Endothelial cell (in vitro differentiated cells): ENCODE data around the gene ADRA2B. TPM values are rescaled to one million over a fixed set of nuclear protein-coding genes. Genes with fewer than 3 reads are reported as not detected.
"Not testable (repeated sequence)": the region's sequence is repeated elsewhere in the genome, so short reads cannot be mapped to it uniquely, and the experiment has no call there.

Source experiments
- DNase-seq: peaks from one replicate; pipeline ENCODE4 v3.0.0; 2021; ENCODE audit warnings: low spot score
- H3K27ac Mint-ChIP-seq: one replicate; pipeline ENCODE4 v1.8.0; 2021; ENCODE audit warnings: mixed read lengths, inconsistent platforms; ENCODE audit not compliant: unreplicated experiment
- H3K27me3 Mint-ChIP-seq: one replicate; pipeline ENCODE4 v1.8.0; 2021; ENCODE audit warnings: mild to moderate bottlenecking, moderate library complexity, mixed read lengths, inconsistent platforms; ENCODE audit not compliant: unreplicated experiment
- H3K36me3 Mint-ChIP-seq: one replicate; pipeline ENCODE4 v1.8.0; 2021; ENCODE audit warnings: mild to moderate bottlenecking, low read depth, mixed read lengths, inconsistent platforms; ENCODE audit not compliant: unreplicated experiment
- H3K4me1 Mint-ChIP-seq: one replicate; pipeline ENCODE4 v1.8.0; 2021; ENCODE audit warnings: mild to moderate bottlenecking, mixed read lengths, inconsistent platforms; ENCODE audit not compliant: unreplicated experiment
- H3K4me3 Mint-ChIP-seq: one replicate; pipeline ENCODE4 v1.8.0; 2021; ENCODE audit warnings: mild to moderate bottlenecking, mixed read lengths, inconsistent platforms; ENCODE audit not compliant: unreplicated experiment
- H3K9me3 Mint-ChIP-seq: one replicate; pipeline ENCODE4 v1.8.0; 2021; ENCODE audit warnings: mixed read lengths, inconsistent platforms; ENCODE audit not compliant: unreplicated experiment
- total RNA-seq: library from RNA; stranded (reverse); fragmentation: NEBNext Ultra II Directional; extraction: Animal tissue kit (Norgen Biotek cat#: 25700); gene quantifications from one replicate; pipeline ENCODE4 v1.2.1, GENCODE V29; 2021; ENCODE audit not compliant: unreplicated experiment
- TF ChIP-seq, protein P1 (sequence below): fragments of 200-600 bp; sonication (generic); IDR thresholded peaks from one replicate; pipeline ENCODE4 v1.5.0; 2021; ENCODE audit warnings: antibody characterized with exemption; ENCODE audit not compliant: unreplicated experiment

ADRA2B gene
- total RNA-seq, 1 donor from 2014 or later, result 0.46 TPM

DNA sequence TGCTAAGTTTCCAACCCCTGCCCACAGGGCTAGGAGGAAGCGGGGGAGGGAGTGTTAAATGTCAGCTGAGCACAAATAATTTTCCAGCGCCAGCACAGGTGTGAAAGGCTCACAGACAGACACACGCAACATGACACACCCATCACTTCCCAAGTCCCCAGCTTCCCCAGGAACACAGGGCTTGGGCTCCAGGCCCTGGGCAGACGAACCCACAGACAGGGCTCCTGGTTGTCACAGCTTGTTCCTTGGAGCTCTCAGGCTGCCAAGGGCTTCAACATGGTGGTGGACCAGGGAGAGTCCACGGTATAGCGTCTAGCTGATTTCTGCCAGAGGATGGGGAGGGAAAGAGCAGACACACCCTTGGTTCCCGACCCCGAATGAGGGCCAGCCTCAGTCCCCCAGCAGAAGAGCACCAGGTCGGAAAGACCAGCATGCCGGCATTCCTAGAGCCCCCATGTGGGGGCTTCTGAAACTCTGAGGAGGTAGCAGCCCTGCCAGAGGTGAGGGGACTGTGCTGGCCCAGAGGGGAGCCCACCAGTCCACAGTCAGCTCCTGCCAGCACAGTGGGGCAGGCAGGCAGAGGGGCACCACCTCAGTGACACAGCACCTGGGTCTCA, 27.0 kb upstream of the ADRA2B start:
- TF ChIP-seq, protein P1, sequence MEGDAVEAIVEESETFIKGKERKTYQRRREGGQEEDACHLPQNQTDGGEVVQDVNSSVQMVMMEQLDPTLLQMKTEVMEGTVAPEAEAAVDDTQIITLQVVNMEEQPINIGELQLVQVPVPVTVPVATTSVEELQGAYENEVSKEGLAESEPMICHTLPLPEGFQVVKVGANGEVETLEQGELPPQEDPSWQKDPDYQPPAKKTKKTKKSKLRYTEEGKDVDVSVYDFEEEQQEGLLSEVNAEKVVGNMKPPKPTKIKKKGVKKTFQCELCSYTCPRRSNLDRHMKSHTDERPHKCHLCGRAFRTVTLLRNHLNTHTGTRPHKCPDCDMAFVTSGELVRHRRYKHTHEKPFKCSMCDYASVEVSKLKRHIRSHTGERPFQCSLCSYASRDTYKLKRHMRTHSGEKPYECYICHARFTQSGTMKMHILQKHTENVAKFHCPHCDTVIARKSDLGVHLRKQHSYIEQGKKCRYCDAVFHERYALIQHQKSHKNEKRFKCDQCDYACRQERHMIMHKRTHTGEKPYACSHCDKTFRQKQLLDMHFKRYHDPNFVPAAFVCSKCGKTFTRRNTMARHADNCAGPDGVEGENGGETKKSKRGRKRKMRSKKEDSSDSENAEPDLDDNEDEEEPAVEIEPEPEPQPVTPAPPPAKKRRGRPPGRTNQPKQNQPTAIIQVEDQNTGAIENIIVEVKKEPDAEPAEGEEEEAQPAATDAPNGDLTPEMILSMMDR, result no peak
- Mint-ChIP-seq H3K36me3 (no peaks in the 10 kb centered on the region), H3K4me1 (peaks cover 8% of the 10 kb centered on the region), H3K4me3 (no peak overlapping the region), H3K27ac (no peak overlapping the region), H3K27me3 (peaks cover 18% of the 10 kb centered on the region), H3K9me3 (no peaks in the 10 kb centered on the region)
- DNase-seq, result no peak

DNA sequence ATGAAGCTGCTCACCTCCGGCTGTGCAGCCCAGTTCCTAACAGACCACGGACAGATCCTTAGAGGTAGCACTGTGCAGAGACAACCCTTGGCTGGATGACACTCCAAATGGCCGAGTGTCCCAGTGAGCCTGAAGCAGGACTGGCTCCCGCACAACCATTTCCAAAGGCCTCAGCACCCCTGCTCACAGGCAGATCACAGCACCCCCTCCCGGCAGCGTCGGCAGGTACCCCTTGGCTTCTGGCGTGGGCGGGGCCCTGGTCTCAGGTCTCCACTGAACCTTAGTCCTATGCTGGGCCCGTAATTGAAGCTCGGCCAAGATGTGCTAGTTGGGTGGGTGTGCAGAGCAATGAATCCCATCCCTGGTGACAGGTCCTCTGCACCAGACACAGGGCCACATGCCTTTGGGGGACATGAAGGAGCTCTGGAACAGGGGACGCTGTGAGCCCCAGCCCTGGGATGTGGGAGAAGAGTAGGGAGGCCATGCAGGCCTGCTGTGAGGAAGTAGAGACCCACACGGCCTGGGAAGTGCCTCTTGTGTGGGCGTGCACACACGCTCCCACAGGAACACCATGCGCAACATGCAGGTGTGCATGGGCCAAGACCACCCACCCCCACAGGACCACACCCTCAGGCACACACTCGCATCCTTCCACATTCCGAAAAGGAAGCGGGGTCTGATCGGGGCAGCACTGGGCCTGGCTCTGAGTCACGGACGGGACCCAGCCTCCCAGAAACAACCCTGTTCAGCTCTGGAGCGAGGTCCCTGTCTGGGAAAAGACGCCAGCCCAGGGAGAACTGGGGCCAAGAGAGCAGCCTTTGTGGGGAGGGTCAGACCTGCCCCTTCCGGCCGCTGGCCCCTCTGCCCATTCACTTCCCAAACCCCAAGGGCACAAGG, 26.1 kb upstream of the ADRA2B start:
- H3K4me3 Mint-ChIP-seq, result no peak overlapping the region
- H3K36me3 Mint-ChIP-seq, result no peaks in the 10 kb centered on the region
- TF ChIP-seq, protein P1, result no peak
- no peaks in the 10 kb centered on the region for H3K9me3 Mint-ChIP-seq
- no peak overlapping the region for H3K27ac Mint-ChIP-seq
- peaks cover 18% of the 10 kb centered on the region for H3K27me3 Mint-ChIP-seq
- H3K4me1 Mint-ChIP-seq, result peaks cover 8% of the 10 kb centered on the region
- DNase-seq, result no peak

DNA sequence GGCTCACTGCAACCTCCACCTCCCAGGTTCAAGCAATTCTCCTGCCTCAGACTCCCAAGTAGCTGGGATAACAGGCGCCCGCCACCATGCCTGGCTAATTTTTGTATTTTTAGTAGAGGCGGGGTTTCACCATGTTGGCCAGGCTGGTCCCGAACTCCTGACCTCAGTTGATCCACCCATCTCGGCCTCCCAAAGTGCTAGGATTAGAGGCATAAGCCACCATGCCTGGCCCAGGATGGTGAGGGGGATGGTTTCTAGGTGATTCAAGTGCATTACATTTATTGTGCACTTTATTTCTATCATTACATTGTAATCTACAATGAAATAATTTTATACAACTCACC, 25.2 kb upstream of the ADRA2B start:
- not testable (repeated sequence) for H3K36me3 Mint-ChIP-seq, H3K9me3 Mint-ChIP-seq, DNase-seq, H3K4me1 Mint-ChIP-seq, H3K27ac Mint-ChIP-seq, H3K4me3 Mint-ChIP-seq
- H3K27me3 Mint-ChIP-seq, result peaks cover 14% of the 10 kb centered on the region

DNA sequence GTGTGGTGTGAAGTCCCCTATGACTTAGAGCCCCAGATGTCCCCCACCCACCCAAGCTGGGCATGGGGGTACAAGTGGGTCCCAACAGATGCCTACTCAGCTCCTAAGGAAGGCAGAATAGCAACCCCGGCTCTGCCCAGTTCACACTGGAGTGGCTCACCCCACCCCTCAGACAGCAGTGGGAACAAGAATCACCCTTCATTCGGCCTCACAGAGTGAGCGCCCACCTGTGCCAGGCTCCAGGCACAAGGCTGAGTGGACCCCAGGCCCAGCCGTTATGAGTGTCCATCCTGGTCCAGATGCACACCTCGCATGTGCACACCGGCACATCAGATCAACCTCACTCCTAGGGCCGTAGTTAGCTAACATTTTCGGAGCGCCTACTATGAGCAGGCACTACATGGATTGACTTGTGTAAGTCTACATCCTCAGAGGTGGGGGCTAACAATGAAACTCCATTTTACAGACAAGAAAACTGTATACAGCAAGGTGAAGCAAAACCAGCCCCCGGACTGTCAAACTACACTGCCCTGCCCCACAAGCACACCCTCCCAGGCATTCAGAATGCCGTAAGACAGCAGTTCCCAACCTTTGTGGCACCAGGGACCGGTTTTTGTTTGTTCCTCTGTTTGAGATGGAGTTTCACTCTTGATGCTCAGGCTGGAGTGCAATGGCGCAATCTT, 24.7 kb upstream of the ADRA2B start:
- no peak for DNase-seq
- peaks cover 11% of the 10 kb centered on the region for H3K27me3 Mint-ChIP-seq
- H3K4me3 Mint-ChIP-seq, result no peak overlapping the region
- H3K36me3 Mint-ChIP-seq, result no peaks in the 10 kb centered on the region
- H3K27ac Mint-ChIP-seq, result no peak overlapping the region
- TF ChIP-seq, protein P1, result no peak
- no peaks in the 10 kb centered on the region for H3K9me3 Mint-ChIP-seq
- H3K4me1 Mint-ChIP-seq, result peaks cover 8% of the 10 kb centered on the region

DNA sequence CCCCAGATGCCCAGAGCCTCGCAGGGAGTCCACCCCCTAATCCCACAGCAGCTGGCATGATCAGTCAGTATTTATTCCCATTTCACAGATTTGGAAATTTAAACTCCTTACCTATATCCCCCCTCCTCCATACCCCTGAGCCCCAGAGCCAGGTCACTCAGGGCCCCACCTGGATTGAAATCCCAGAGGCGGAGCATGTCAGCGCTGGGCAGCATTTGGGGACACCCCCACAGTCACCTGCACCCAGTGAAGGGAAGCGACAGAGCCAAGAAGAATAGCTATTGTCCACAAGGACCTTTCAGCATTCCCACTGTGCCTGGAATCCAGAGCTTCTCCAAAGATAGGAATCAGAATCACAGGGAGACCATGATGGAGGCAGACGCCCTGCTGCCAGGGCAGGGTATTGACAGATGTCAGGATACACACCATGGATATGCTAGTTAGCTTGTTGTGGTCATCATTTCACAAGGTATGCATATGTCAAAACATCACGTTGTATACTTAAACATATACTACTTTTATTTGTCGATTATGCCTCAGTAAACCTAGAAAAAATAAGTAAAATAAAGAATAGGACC, 22.9 kb upstream of the ADRA2B start:
- peaks cover 14% of the 10 kb centered on the region for H3K27me3 Mint-ChIP-seq

More for the DNA sequence above, 22.9 kb upstream of the ADRA2B start:
- H3K9me3 Mint-ChIP-seq, result no peaks in the 10 kb centered on the region
- H3K27ac Mint-ChIP-seq, result no peak overlapping the region
- DNase-seq, result no peak
- H3K4me1 Mint-ChIP-seq, result peaks cover 6% of the 10 kb centered on the region
- H3K36me3 Mint-ChIP-seq, result no peaks in the 10 kb centered on the region
- no peak overlapping the region for H3K4me3 Mint-ChIP-seq
- TF ChIP-seq, protein P1, result no peak
